Activated CD4-positive, CD25-positive, alpha-beta regulatory T cell treated with anti-CD3 and anti-CD28 coated beads, Interleukin-2, amount 50 U/mL, for 24 hours (primary cell): ENCODE results near the gene REEP3.

ENCODE experiments used
- ATAC-seq, 2 donors: fragments of 150-1000 bp; cut with Tn5 transposase; one replicate each; pipeline ENCODE4 v1.10.0; 2021; ENCODE audit warnings: mild to moderate bottlenecking in 1 of 2, moderate library complexity in 1 of 2

The REEP3 gene

GRCh38 chr10:63670291-63670898 lies 149.2 kb downstream of the REEP3 start:
- peak in 1 of 2 donors; percentile 66 for ATAC-seq

DNA sequence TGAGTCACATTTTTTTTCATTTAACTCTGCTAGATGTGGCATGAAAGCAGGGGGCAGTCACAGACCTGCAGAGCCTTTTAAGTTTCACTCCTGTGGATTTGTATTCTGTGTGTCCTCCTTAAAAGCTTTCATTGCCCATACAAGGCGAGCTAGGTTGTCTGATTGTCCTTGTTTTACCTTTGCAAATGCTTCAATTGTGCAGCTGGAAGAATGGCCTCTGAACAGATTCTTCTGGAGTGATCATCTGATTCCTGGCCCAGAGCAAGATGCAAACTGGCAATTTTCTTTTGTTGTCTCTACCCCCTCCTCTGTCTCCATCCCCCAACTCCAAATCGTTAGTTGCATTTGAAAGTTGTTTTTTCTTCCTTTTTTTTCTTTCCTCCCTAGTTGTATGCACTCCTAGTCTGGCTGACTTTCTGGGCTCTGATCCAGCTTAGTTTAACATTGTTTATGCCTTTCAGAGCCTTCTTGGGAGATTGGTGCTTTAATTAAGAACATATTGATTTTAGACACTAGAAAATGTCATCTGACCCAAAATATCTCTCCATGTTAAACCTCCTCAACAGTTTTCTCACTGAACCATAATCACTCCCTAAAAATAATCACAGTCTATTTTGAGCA lies 150.2 kb downstream of the REEP3 start:
- ATAC-seq: no peak

DNA sequence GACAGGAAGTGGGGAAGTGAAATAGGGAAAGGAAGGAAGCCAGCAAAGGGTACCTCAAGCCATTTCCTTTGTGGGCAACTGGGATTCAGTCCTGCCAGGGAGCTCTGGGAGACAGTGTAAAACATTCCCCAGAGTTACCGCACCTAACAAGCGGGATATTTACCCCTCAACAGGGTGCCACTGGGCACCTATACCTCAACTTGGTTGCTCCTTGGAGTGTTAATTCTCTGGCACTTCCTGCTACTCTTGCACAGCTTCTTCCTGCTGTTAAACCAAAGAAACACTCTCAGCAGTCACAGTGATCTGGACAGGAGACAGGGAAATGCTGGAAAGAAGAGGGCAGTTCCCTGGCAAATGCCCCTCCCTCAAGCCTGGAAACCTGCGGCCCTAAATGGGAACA lies 151.3 kb downstream of the REEP3 start:
- no peak for ATAC-seq

DNA sequence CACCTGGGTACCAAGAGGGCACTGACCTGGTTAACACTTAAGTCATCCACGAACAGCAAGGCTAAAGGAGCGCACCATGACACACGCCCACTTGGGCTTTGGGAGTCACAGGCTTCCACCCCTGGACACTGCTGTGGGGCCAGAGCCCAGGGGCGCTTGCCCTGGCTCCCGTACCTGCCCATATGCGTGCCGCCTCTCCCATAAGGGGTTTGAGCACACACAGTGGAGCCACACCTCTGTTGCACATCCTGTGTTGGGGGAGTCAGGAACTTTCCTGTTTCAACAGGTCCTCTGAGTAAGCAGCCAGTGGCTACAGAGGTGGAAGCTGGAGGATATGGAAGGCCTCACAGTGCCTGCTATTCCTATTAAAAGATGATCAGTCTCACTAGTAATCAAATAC lies 152.0 kb downstream of the REEP3 start:
- no peak for ATAC-seq

- no peak for ATAC-seq
Measured at GRCh38 chr10:63673846-63674245, 152.6 kb downstream of the REEP3 start.
